NK-92 (cell line): Measurements from ENCODE around the gene ZNF727.
"Not testable (repeated sequence)": the region's sequence is repeated elsewhere in the genome, so short reads cannot be mapped to it uniquely, and the experiment has no call there.

Source experiments
- DNase-seq: peaks from one replicate; lab custom pipeline; 2025; ENCODE audit not compliant: unreplicated experiment; lab: John Stamatoyannopoulos, UW

Gene ZNF727

GRCh38 chr7:64045301-64046040 lies at the start of gene ZNF727:
Gene ZNF727 (plus strand): TSS chr7:64045434. CDS start chr7:64045622, 188 bp downstream.
- no peak for DNase-seq

GRCh38 chr7:63998549-63998948 lies 46.7 kb upstream of the ZNF727 start, which contains the start of gene ZNF722:
Gene ZNF722 (plus strand): TSS chr7:63998849. CDS start chr7:63998962, 113 bp downstream.
- DNase-seq, result no peak

GRCh38 chr7:64015496-64015895 lies 29.7 kb upstream of the ZNF727 start:
- not testable (repeated sequence) for DNase-seq

- no peak for DNase-seq
Observed at GRCh38 chr7:64035388-64035787, 9.8 kb upstream of the ZNF727 start.

- no peak for DNase-seq
Observed at GRCh38 chr7:64037095-64037494, 8.1 kb upstream of the ZNF727 start.

GRCh38 chr7:64046041-64046389 lies 781 bp downstream of the ZNF727 start:
- DNase-seq, result no peak

GRCh38 chr7:64077837-64078698 lies 32.8 kb downstream of the ZNF727 start:
- not testable (repeated sequence) for DNase-seq

- DNase-seq, result no peak
Observed at GRCh38 chr7:64078699-64078994, 33.4 kb downstream of the ZNF727 start.

GRCh38 chr7:64087501-64087900 lies 42.3 kb downstream of the ZNF727 start:
- no peak for DNase-seq

GRCh38 chr7:64088863-64089262 lies 43.6 kb downstream of the ZNF727 start:
- not testable (repeated sequence) for DNase-seq
